Prostate gland (tissue), 2 donors: Measurements from ENCODE around the gene MICALL2. TPM values are rescaled to one million over a fixed set of nuclear protein-coding genes. Genes with fewer than 3 reads are reported as not detected.

Experiments used
- DNase-seq: peaks from one replicate; pipeline ENCODE4 v3.0.0-alpha.2; 2019; ENCODE audit warnings: low spot score
- H3K27ac ChIP-seq, 2 donors: fragments of 200-600 bp; sonication (generic); 2 replicates each; pipeline ENCODE4 v1.5.1; 2017 to 2019
- H3K27me3 ChIP-seq: fragments of 200-600 bp; sonication (generic); replicated peaks from 2 replicates; pipeline ENCODE4 v1.5.1; 2019; ENCODE audit not compliant: insufficient read depth
- H3K36me3 ChIP-seq, 2 donors: fragments of 200-600 bp; sonication (generic); 1 replicate in 1 of 2; 2 replicates in 1 of 2; pipeline versions ENCODE4 v1.5.1 to v1.8.1; 2017 to 2019
- H3K4me1 ChIP-seq: fragments of 200-600 bp; sonication (generic); replicated peaks from 2 replicates; pipeline ENCODE4 v1.5.1; 2019
- H3K4me3 ChIP-seq, 2 donors: fragments of 200-600 bp; sonication (generic); 2 replicates each; pipeline ENCODE4 v1.5.1; 2017 to 2019
- H3K9me3 ChIP-seq: fragments of 200-600 bp; sonication (generic); 2 replicates; pipeline ENCODE4 v1.5.1; 2017
- CTCF ChIP-seq, 4 experiments: fragments of 200-600 bp in 2 of 4; fragments of 450-650 bp in 2 of 4; sonication (generic) in 2 of 4; IDR thresholded peaks; 1 replicate in 3 of 4; 2 replicates in 1 of 4; pipeline ENCODE4 v1.5.1; 2016 to 2019; ENCODE audit warnings: antibody characterized with exemption in 4 of 4, mild to moderate bottlenecking in 2 of 4, moderate library complexity in 2 of 4
- POLR2A ChIP-seq: fragments of 450-650 bp; IDR thresholded peaks from one replicate; pipeline ENCODE4 v1.6.1; 2016; ENCODE audit warnings: antibody characterized with exemption, mild to moderate bottlenecking
- POLR2AphosphoS5 ChIP-seq: sonication (generic); formaldehyde crosslinking; IDR thresholded peaks from one replicate; pipeline ENCODE4 v1.6.1; 2017; ENCODE audit warnings: antibody characterized with exemption
- WGBS: methylation state at CpG from one replicate; pipeline ENCODE4 v1.1.5; 2018; 5-methylcytosine and 5-hydroxymethylcytosine counted together
- intact Hi-C: fragments of 100-400 bp; cut with DNase I; formaldehyde crosslinking; loops from one replicate; pipeline ENCODE4 v1.14.2; 2022
- total RNA-seq, 2 donors: library from RNA; depleted of rRNA; stranded (reverse); fragments of >200 nt; gene quantifications; one replicate each; pipeline ENCODE4 v1.1.0, GENCODE V29; 2016

MICALL2 gene
- total RNA-seq, 2 donors from 2014 or later = 31.1 to 42.0 TPM

- intact Hi-C loops = no loop called here
- no peak overlapping the region for H3K4me3 ChIP-seq
- DNase-seq = no peak
- H3K4me1 ChIP-seq = no peaks in the 10 kb centered on the region
- no peak overlapping the region for H3K27ac ChIP-seq
- 21% methylated on average over 20 of the region's 22 CpGs for WGBS
- no peaks in the 10 kb centered on the region for H3K36me3 ChIP-seq
- no peaks in the 10 kb centered on the region for H3K27me3 ChIP-seq
- TF ChIP-seq POLR2AphosphoS5 (no peak), CTCF (IDR thresholded peaks at IDR 0.05) (no peak), POLR2A (no peak)
- H3K9me3 ChIP-seq = no peaks in the 10 kb centered on the region
Measured at GRCh38 chr7:1431634-1432380, 27.5 kb downstream of the MICALL2 start.

- Histone ChIP-seq H3K36me3 (no peaks in the 10 kb centered on the region), H3K4me3 (no peak overlapping the region), H3K4me1 (no peaks in the 10 kb centered on the region), H3K27ac (no peak overlapping the region), H3K9me3 (no peaks in the 10 kb centered on the region), H3K27me3 (no peaks in the 10 kb centered on the region)
- TF ChIP-seq POLR2A (no peak), POLR2AphosphoS5 (no peak)
- 55% methylated on average over 10 of the region's 10 CpGs for WGBS
- DNase-seq = no peak
- intact Hi-C loops = no loop called here
Measured at GRCh38 chr7:1431226-1431625, 28.0 kb downstream of the MICALL2 start.

GRCh38 chr7:1430056-1430845 lies 29.0 kb downstream of the MICALL2 start:
- Histone ChIP-seq H3K9me3 (no peaks in the 10 kb centered on the region), H3K4me1 (no peaks in the 10 kb centered on the region), H3K27ac (no peak overlapping the region), H3K4me3 (no peak overlapping the region), H3K27me3 (no peaks in the 10 kb centered on the region), H3K36me3 (no peaks in the 10 kb centered on the region)
- TF ChIP-seq POLR2A (no peak), CTCF (IDR thresholded peaks at IDR 0.05) (no peak), POLR2AphosphoS5 (no peak)
- WGBS = 71% methylated on average over 28 of the region's 32 CpGs
- intact Hi-C loops = no loop called here
- no peak for DNase-seq

- Histone ChIP-seq H3K27me3 (no peaks in the 10 kb centered on the region), H3K36me3 (no peaks in the 10 kb centered on the region)
Measured at GRCh38 chr7:1428941-1429501, 30.2 kb downstream of the MICALL2 start.

More at GRCh38 chr7:1428941-1429501, 30.2 kb downstream of the MICALL2 start:
- WGBS = 46% methylated on average over 20 of the region's 20 CpGs
- TF ChIP-seq POLR2AphosphoS5 (no peak), CTCF (IDR thresholded peaks at IDR 0.05) (no peak), POLR2A (no peak)
- Histone ChIP-seq H3K4me1 (no peaks in the 10 kb centered on the region), H3K4me3 (no peak overlapping the region), H3K27ac (no peak overlapping the region), H3K9me3 (no peaks in the 10 kb centered on the region)
- no peak for DNase-seq
- intact Hi-C loops = no loop called here
